HG03103 (cell line): Measurements from ENCODE around the gene LY6G6F.
"Not testable (repeated sequence)": the region's sequence is repeated elsewhere in the genome, so short reads cannot be mapped to it uniquely, and the experiment has no call there.

Source experiments
- ATAC-seq: cut with Tn5 transposase; IDR thresholded peaks from one replicate; pipeline ENCODE4 v1.9.1; 2021; ENCODE audit warnings: low read depth; ENCODE audit not compliant: unreplicated experiment

The LY6G6F gene

GRCh38 chr6:31701666-31702404 lies 4.8 kb upstream of the LY6G6F start:
- no peak for ATAC-seq

GRCh38 chr6:31702405-31702818 lies 4.3 kb upstream of the LY6G6F start:
- ATAC-seq, result no peak

DNA sequence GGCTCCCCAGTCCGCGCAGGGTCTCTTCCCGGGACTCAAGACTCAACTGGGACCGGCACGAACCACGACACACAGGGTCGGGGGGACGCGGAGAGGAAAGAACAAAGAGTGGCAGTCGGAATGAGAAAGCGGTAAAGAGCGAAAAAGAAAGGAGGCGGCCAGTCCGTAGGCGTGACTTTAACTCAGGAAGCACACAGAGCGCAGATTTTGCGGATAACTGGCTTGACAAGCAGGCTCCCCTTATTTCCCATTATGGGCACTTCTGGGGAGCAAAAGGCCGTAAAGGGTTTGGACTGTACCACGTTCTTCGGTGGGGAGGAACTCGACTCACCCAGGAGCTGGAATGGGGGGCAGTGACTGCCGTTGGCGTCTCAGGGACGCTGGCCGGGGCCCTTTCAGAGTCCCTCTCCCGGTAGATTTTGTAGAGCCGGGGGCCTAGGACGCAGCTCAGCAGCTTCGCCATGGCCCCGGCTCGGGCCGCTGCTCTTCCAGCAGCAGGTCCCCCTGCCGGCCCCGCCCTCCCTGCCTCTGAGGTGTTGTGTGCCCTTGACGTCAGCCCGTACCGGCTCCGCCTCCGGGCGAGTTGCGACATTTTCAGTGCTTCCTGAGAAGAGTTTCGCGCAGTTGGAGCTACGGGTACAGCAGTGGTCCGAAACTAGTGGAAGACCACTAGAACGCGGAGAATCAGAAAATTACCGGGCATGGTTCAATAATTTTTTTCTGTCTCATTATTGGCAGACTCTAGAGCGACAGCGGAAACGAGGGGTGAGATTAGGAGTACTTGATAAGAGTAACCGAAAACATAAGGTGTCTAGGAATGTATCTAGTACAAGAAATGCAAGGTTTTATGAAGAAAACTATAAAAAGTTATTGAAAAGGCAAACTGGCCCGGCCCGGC lies 3.6 kb upstream of the LY6G6F start, which contains the start of gene ABHD16A:
Gene ABHD16A, minus strand, starts transcription at position 506 of the 898 bp plus-strand sequence. Its CDS starts 43 bp downstream, at position 463.
- ATAC-seq, result peak; percentile 85

GRCh38 chr6:31705931-31706330 lies 735 bp upstream of the LY6G6F start:
- ATAC-seq, result no peak

DNA sequence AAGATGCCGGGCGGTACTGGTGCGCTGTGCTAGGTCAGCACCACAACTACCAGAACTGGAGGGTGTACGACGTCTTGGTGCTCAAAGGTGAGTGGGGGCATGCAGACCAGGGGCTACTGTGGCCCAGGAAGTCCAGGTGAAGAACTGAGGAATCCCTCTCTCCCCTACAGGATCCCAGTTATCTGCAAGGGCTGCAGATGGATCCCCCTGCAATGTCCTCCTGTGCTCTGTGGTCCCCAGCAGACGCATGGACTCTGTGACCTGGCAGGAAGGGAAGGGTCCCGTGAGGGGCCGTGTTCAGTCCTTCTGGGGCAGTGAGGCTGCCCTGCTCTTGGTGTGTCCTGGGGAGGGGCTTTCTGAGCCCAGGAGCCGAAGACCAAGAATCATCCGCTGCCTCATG lies 1.0 kb downstream of the LY6G6F start:
- no peak for ATAC-seq

- ATAC-seq, result no peak
Measured at GRCh38 chr6:31708224-31708623, 1.6 kb downstream of the LY6G6F start.

DNA sequence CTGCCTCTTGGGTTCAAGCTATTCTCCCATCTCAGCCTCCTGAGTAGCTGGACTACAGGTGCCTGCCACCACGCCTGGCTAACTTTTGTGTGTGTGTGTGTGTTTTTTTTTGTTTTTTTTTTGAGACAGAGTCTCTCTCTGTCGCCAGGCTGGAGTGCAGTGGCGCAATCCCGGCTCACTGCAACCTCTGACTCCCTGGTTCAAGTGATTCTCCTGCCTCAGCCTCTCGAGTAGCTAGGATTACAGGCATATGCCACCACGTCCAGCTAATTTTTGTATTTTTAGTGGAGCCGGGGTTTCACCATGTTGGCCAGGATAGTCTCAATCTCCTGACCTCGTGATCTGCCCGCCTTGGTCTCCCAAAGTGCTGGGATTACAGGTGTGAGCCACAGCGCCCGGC lies 2.5 kb downstream of the LY6G6F start:
- not testable (repeated sequence) for ATAC-seq

- ATAC-seq, result no peak
Measured at GRCh38 chr6:31710523-31711219, 4.0 kb downstream of the LY6G6F start.

- ATAC-seq, result no peak
Measured at GRCh38 chr6:31711233-31711632, 4.6 kb downstream of the LY6G6F start.

DNA sequence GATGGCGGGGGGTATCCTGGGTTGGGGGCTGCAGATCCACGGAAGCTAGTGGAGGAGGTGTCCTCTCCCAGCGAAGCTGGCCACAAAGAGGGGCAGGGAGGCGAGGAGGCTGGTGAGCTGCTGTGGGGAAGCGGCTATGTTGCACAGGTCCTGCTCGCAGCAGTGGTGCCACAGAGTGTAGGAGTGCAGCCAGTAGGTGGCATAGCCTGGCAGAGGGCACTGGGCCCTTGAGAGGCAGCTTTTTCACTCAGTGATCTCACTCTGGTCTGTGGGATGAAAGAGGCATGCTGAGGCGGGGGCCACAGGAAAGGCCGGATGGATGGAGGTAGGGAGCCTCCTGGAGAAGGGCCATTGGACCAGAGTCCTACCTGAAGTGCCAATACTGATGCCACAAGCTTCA lies 5.6 kb downstream of the LY6G6F start:
- ATAC-seq, result no peak

DNA sequence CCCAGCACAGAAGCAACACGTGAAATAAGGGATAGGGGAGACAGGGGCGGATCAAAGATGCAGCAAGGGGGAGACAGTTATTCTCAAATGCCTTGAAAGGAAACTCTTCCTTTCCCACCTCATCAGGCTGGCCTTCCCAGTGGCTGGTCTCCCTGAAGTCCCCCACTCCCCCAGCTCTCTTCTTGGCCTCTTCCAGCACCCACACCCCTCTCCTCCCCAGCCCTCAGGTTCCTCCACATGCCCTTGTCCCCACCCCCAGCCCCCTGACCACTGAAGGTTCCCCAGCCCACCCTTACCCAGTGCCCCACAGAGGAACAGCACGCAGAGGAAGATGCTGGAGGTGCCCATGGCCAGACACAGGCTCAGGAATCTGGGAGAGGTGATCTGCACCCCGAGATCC lies 6.8 kb downstream of the LY6G6F start:
- ATAC-seq, result no peak

- ATAC-seq, result no peak
Measured at GRCh38 chr6:31713991-31714684, 7.5 kb downstream of the LY6G6F start.

DNA sequence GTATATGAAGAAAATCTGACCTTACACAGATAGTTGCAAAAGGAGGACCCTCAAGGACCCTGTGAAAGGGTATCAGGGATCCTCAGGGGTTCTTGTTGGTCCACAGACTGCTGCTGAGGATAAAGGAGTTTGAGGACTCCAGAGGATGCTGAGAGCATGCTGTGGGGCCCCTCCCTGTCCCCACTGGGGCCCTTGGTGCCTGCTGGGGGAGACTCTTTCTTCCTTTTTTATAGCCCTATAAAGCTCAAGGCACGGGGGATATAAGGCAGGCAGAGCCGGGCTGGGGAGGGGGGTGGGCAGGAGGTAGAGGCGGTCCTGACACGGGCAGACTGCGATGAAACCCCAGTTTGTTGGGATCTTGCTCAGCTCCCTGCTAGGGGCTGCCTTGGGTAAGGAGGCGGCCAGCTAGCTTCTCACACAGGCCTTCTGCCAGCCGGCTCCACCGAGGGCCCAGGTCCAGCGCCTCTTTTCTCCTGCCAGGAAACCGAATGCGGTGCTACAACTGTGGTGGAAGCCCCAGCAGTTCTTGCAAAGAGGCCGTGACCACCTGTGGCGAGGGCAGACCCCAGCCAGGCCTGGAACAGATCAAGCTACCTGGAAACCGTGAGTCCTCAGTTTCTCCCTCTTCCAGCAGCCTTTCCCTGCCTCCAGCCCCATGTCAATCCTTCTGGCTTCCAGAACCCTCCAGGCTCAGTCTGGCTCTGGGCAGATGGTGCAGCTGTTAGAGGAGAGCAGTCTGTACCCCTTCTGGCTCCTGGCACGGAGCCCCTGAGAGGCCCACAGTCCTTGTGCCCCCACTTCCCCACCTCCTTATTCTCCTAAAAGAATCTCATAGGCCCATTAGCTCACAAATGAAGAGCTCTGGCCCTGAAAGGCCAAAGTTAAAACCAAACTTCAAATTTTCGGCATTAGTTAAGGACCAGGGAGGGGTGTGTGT lies 8.6 kb downstream of the LY6G6F start, which contains the start of gene LY6G6D:
Gene LY6G6D, plus strand, starts transcription at position 327 of the 937 bp plus-strand sequence. Its CDS starts 8 bp downstream, at position 335.
- ATAC-seq, result no peak

DNA sequence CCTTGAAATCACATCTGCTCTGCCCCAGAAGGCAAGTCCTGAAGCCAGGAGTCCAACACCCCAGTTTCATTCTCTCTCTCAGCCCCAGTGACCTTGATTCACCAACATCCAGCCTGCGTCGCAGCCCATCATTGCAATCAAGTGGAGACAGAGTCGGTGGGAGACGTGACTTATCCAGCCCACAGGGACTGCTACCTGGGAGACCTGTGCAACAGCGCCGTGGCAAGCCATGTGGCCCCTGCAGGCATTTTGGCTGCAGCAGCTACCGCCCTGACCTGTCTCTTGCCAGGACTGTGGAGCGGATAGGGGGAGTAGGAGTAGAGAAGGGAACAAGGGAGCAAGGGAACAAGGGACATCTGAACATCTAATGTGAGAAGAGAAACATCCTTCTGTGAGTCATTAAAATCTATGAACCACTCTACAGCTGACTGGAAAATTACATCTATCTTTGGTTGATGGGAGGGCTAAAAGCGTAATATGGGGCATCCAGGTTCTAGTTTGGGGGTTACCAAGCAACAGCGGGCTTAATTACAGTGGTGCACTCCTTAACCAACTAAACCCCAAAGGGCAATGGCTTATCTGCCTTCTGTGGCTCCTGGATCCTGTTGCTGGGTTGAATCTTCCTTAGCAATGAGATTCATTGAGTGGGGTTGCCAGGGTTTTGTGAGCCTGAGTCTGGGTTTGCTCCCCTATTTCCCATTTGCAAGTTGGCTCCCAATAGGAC lies 11.0 kb downstream of the LY6G6F start:
- no peak for ATAC-seq

DNA sequence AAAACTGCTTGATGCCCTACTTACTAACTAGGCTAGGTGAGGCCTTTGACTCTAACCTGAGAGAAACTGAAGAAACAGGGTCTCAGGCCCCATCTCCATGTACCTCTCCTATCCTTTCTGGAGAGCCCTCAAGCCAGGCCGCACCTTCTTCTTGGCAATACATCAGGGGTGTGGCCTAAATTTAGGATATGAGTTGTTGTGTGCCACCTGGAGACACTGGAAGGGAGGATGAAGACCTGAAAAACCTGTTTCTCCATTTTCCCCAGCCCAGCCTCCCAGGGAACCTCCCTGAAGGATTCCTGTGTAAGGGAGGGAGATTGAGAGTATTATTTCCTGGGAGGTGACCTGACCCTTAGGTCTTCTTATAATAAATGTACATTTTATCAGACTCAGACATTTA lies 11.6 kb downstream of the LY6G6F start:
- ATAC-seq, result no peak

- no peak for ATAC-seq
Measured at GRCh38 chr6:31719001-31719400, 12.3 kb downstream of the LY6G6F start.

GRCh38 chr6:31720196-31720770 lies 13.6 kb downstream of the LY6G6F start:
- ATAC-seq, result no peak

GRCh38 chr6:31721351-31722020 lies 14.8 kb downstream of the LY6G6F start, which contains the start of gene LY6G6C:
Gene LY6G6C, minus strand, starts transcription at chr6:31721746. Its CDS starts 67 bp downstream, at chr6:31721679.
- no peak for ATAC-seq
